Brain microvascular endothelial cell (primary cell): ENCODE results near the gene AFF1.
A peak's percentile ranks its signal among the peaks of the same experiment; 100 is the strongest.
"Not testable (repeated sequence)": the region's sequence is repeated elsewhere in the genome, so short reads cannot be mapped to it uniquely, and the experiment has no call there.

Source experiments
- DNase-seq: peaks from one replicate; pipeline ENCODE4 v3.0.0-alpha.2; 2020
- H3K27ac ChIP-seq: fragments of 250-450 bp; sonication (Bioruptor Pico); 2 replicates; pipeline ENCODE4 v1.5.1; 2020; ENCODE audit warnings: mild to moderate bottlenecking, moderate library complexity
- H3K27me3 ChIP-seq: fragments of 250-450 bp; sonication (Bioruptor Pico); replicated peaks from 2 replicates; pipeline ENCODE4 v1.5.1; 2020; ENCODE audit warnings: mild to moderate bottlenecking
- H3K36me3 ChIP-seq: fragments of 250-450 bp; sonication (Bioruptor Pico); replicated peaks from 2 replicates; pipeline ENCODE4 v1.5.1; 2020; ENCODE audit warnings: mild to moderate bottlenecking
- H3K4me3 ChIP-seq: 2 replicates; pipeline ENCODE4 v1.5.1; 2011; ENCODE audit warnings: low read depth, mild to moderate bottlenecking, control low read depth, low read length, moderate library complexity
- CTCF ChIP-seq: IDR thresholded peaks from 2 replicates; pipeline ENCODE4 v1.5.1; 2011; ENCODE audit warnings: low read depth, mild to moderate bottlenecking, moderate library complexity, low read length, control low read depth, inconsistent platforms; ENCODE audit errors: missing control alignments
- in situ Hi-C: cut with HindIII; loops from 2 replicates; pipeline ENCODE4 v1.10.0; 2017; ENCODE audit warnings: low sequenced_read_pairs, low pct_ligation_motif_present

The AFF1 gene

GRCh38 chr4:86975927-86976326 is 41.1 kb downstream of the AFF1 start:
- Histone ChIP-seq H3K27ac (no peak overlapping the region), H3K27me3 (no peaks in the 10 kb centered on the region), H3K36me3 (no peaks in the 10 kb centered on the region), H3K4me3 (no peak overlapping the region)
- DNase-seq: no peak
- TF ChIP-seq CTCF: no peak
- in situ Hi-C loops: no loop called here

- peak overlapping the region; percentile 54 for H3K27ac ChIP-seq
- no peaks in the 10 kb centered on the region for H3K27me3 ChIP-seq
- in situ Hi-C loops: no loop called here
- H3K36me3 ChIP-seq: no peaks in the 10 kb centered on the region
- TF ChIP-seq CTCF: no peak
- H3K4me3 ChIP-seq: no peak overlapping the region
- no peak for DNase-seq
These were observed 42.1 kb downstream of the AFF1 start for GRCh38 chr4:86976801-86977485.

DNA sequence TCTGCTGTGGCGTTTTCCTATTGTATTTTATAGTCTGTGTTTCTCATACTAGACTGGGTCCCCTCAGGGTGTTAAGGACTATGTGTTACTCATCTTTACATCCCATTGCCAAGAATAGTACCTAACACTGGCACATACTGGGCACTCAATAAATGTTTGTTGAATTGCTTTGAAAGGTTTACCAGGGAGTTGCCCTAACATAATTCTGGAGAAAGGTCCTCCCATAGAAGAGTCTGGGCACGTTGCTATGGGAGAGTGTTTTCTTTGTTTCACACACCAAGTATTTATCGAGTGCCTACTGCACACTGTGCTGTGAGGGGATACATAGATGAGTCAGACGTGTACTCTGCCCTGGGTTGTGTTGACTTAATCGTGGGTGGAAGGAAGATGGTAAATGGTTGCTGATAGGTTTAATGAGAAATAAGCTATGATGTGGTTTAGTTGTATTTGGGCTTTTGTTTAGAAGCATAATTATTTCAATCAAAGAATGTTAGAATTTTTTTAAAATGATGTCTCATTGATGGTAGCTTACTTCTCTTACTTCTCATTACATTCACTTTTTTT is 42.9 kb downstream of the AFF1 start:
- in situ Hi-C loops: no loop called here
- H3K4me3 ChIP-seq: no peak overlapping the region
- no peak for TF ChIP-seq CTCF
- H3K36me3 ChIP-seq: no peaks in the 10 kb centered on the region
- no peaks in the 10 kb centered on the region for H3K27me3 ChIP-seq
- peak; percentile 86 for DNase-seq
- H3K27ac ChIP-seq: peak overlapping the region; percentile 54

GRCh38 chr4:86978709-86979108 is 43.9 kb downstream of the AFF1 start:
- in situ Hi-C loops: no loop called here
- Histone ChIP-seq H3K27ac (no peak overlapping the region), H3K27me3 (no peaks in the 10 kb centered on the region), H3K4me3 (no peak overlapping the region), H3K36me3 (no peaks in the 10 kb centered on the region)
- TF ChIP-seq CTCF: no peak
- no peak for DNase-seq

GRCh38 chr4:86980230-86980629 is 45.4 kb downstream of the AFF1 start:
- Histone ChIP-seq H3K27me3 (no peaks in the 10 kb centered on the region), H3K36me3 (no peaks in the 10 kb centered on the region), H3K4me3 (no peak overlapping the region), H3K27ac (no peak overlapping the region)
- no peak for TF ChIP-seq CTCF
- in situ Hi-C loops: no loop called here
- DNase-seq: no peak

DNA sequence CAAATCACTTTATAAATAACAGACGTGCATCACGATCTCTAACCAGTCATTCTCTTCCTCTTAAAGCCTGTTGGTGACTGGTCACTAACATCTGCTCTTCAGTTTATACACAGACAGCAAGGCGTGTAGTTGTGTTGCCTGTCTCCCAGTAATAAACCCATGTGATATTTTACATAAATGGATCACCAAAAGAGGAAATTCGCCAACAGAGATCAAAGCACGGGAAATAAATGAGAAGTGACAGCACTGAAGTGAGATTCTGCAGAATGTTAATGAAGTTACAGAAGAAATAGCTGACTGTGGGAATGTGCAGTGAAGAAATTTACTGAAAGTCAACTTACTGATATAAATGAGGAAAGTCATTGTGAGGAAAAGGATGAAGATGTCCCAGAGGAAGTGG is 47.0 kb downstream of the AFF1 start:
- H3K27ac ChIP-seq: no peak overlapping the region
- H3K4me3 ChIP-seq: no peak overlapping the region

GRCh38 chr4:86985852-86986251 is 51.0 kb downstream of the AFF1 start:
- H3K4me3 ChIP-seq, H3K27me3 ChIP-seq, DNase-seq, H3K27ac ChIP-seq, H3K36me3 ChIP-seq, in situ Hi-C loops: not testable (repeated sequence)

More for the DNA sequence above, 47.0 kb downstream of the AFF1 start:
- TF ChIP-seq CTCF: no peak
- DNase-seq: no peak
- Histone ChIP-seq H3K36me3 (no peaks in the 10 kb centered on the region), H3K27me3 (no peaks in the 10 kb centered on the region)
- in situ Hi-C loops: no loop called here

DNA sequence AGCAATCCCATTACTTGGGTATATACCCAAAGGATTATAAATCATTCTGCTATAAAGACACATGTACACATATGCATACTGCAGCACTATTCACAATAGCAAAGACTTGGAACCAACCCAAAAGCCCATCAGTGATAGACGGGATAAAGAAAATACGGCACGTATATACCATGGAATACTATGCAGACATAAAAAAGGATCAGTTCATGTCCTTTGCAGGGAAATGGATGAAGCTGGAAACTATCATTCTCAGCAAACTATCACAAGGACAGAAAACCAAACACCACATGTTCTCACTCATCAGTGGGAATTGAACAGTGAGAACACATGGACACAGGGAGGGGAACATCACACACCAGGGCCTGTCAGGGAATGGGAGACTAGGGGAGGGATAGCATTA is 54.8 kb downstream of the AFF1 start:
- H3K36me3 ChIP-seq, H3K27me3 ChIP-seq, H3K4me3 ChIP-seq, in situ Hi-C loops, DNase-seq, H3K27ac ChIP-seq: not testable (repeated sequence)
